BLaER1 treated with 17β-estradiol and CSF1 and Interleukin-3, amounts not matched to agents 10 nM and 100 nM (cell line): ENCODE measurements around the gene ARHGAP15.

Source experiments
- H3K27ac ChIP-seq, 11 experiments: shearing (Covaris generic); formaldehyde crosslinking; 2 replicates each; pipeline ENCODE4 v1.8.1; 2022
- H3K27me3 ChIP-seq, 11 experiments: shearing (Covaris generic); formaldehyde crosslinking; 2 replicates each; pipeline ENCODE4 v1.8.1; 2022
- H3K36me3 ChIP-seq, 11 experiments: shearing (Covaris generic); formaldehyde crosslinking; 2 replicates each; pipeline ENCODE4 v1.8.1; 2022
- H3K4me1 ChIP-seq, 10 experiments: shearing (Covaris generic); formaldehyde crosslinking; 2 replicates each; pipeline ENCODE4 v1.8.1; 2022
- H3K4me2 ChIP-seq, 11 experiments: shearing (Covaris generic); formaldehyde crosslinking; 2 replicates each; pipeline ENCODE4 v1.8.1; 2022
- H3K4me3 ChIP-seq, 10 experiments: shearing (Covaris generic); formaldehyde crosslinking; 2 replicates each; pipeline ENCODE4 v1.8.1; 2022
- H3K9ac ChIP-seq, 11 experiments: shearing (Covaris generic); formaldehyde crosslinking; 2 replicates each; pipeline ENCODE4 v1.8.1; 2022
- H3K9me3 ChIP-seq, 11 experiments: shearing (Covaris generic); formaldehyde crosslinking; replicated peaks in 1 of 11; 2 replicates each; pipeline ENCODE4 v1.8.1; 2022
- H4K20me1 ChIP-seq, 11 experiments: shearing (Covaris generic); formaldehyde crosslinking; 2 replicates each; pipeline ENCODE4 v1.8.1; 2022
- Cebpa-rat ChIP-seq, 11 experiments: shearing (Covaris generic); IDR thresholded peaks; 2 replicates each; pipeline ENCODE4 v1.8.1; 2022

Gene ARHGAP15

GRCh38 chr2:143434445-143434844, 305.2 kb downstream of the ARHGAP15 start:
- Histone ChIP-seq H3K36me3 (peaks cover 14 to 32% (median 18%) of the 10 kb centered on the region in 11 experiments; a peak in 20 of 22 replicates), H3K9ac (no peak overlapping the region), H3K27me3 (no peaks in the 10 kb centered on the region), H3K9me3 (no peaks in the 10 kb centered on the region), H3K27ac (no peak overlapping the region), H4K20me1 (peaks cover 0 to 6% (median 0%) of the 10 kb centered on the region in 11 experiments; a peak in 2 of 22 replicates), H3K4me3 (no peak overlapping the region), H3K4me1 (no peaks in the 10 kb centered on the region), H3K4me2 (no peak overlapping the region)
- no peak for TF ChIP-seq Cebpa-rat (IDR thresholded peaks at IDR 0.05)

- Histone ChIP-seq H3K4me3 (no peak overlapping the region), H3K9me3 (no peaks in the 10 kb centered on the region), H4K20me1 (peaks cover 0 to 6% (median 0%) of the 10 kb centered on the region in 11 experiments; a peak in 1 of 22 replicates), H3K27me3 (no peaks in the 10 kb centered on the region), H3K9ac (no peak overlapping the region), H3K36me3 (peaks cover 14 to 32% (median 18%) of the 10 kb centered on the region in 11 experiments; a peak in 20 of 22 replicates), H3K4me1 (no peaks in the 10 kb centered on the region), H3K4me2 (no peak overlapping the region), H3K27ac (no peak overlapping the region)
- no peak for TF ChIP-seq Cebpa-rat (IDR thresholded peaks at IDR 0.05)
Measured at GRCh38 chr2:143435131-143435530, 305.9 kb downstream of the ARHGAP15 start.

- Histone ChIP-seq H3K4me3 (no peak overlapping the region), H3K9me3 (no peaks in the 10 kb centered on the region), H3K27me3 (no peaks in the 10 kb centered on the region), H3K4me1 (no peaks in the 10 kb centered on the region), H3K36me3 (peaks cover 14 to 36% (median 23%) of the 10 kb centered on the region in 11 experiments; a peak in 20 of 22 replicates), H3K9ac (no peak overlapping the region), H3K4me2 (no peak overlapping the region), H4K20me1 (peaks cover 0 to 6% (median 0%) of the 10 kb centered on the region in 11 experiments; a peak in 1 of 22 replicates), H3K27ac (no peak overlapping the region)
- no peak for TF ChIP-seq Cebpa-rat (IDR thresholded peaks at IDR 0.05)
Measured at GRCh38 chr2:143436951-143437350, 307.7 kb downstream of the ARHGAP15 start.

- Histone ChIP-seq H3K27ac (no peak overlapping the region), H3K4me1 (no peaks in the 10 kb centered on the region), H3K27me3 (no peaks in the 10 kb centered on the region), H3K4me2 (no peak overlapping the region), H3K9me3 (no peaks in the 10 kb centered on the region), H3K9ac (no peak overlapping the region), H3K36me3 (peaks cover 13 to 47% (median 21%) of the 10 kb centered on the region in 11 experiments; a peak in 20 of 22 replicates), H4K20me1 (no peaks in the 10 kb centered on the region), H3K4me3 (no peak overlapping the region)
- TF ChIP-seq Cebpa-rat (IDR thresholded peaks at IDR 0.05): no peak
Measured at GRCh38 chr2:143440411-143441012, 311.3 kb downstream of the ARHGAP15 start.

- Histone ChIP-seq H3K4me1 (no peaks in the 10 kb centered on the region), H3K4me3 (no peak overlapping the region), H3K27me3 (no peaks in the 10 kb centered on the region), H3K27ac (no peak overlapping the region), H3K9ac (no peak overlapping the region), H4K20me1 (no peaks in the 10 kb centered on the region), H3K9me3 (no peaks in the 10 kb centered on the region), H3K36me3 (peaks cover 5 to 33% (median 9%) of the 10 kb centered on the region in 11 experiments; a peak in 20 of 22 replicates), H3K4me2 (no peak overlapping the region)
- TF ChIP-seq Cebpa-rat (IDR thresholded peaks at IDR 0.05): no peak
Measured at GRCh38 chr2:143442193-143442592, 313.0 kb downstream of the ARHGAP15 start.

- no peak for TF ChIP-seq Cebpa-rat (IDR thresholded peaks at IDR 0.05)
- H4K20me1 ChIP-seq: no peaks in the 10 kb centered on the region; a peak in 1 of 22 replicates
- H3K9me3 ChIP-seq: no peaks in the 10 kb centered on the region
- peaks cover 0 to 15% (median 6%) of the 10 kb centered on the region in 10 experiments; a peak in 10 of 20 replicates for H3K4me1 ChIP-seq
- no peak overlapping the region for H3K4me3 ChIP-seq
- H3K27ac ChIP-seq: no peak overlapping the region
- H3K36me3 ChIP-seq: peaks cover 0 to 21% (median 0%) of the 10 kb centered on the region in 11 experiments; a peak in 4 of 22 replicates
- H3K9ac ChIP-seq: no peak overlapping the region
- peak overlapping the region in 5 of 11 experiments; percentile 4 to 59 (median 40); a peak in 8 of 22 replicates for H3K4me2 ChIP-seq
- H3K27me3 ChIP-seq: no peaks in the 10 kb centered on the region
Measured at GRCh38 chr2:143451642-143452281, 322.5 kb downstream of the ARHGAP15 start.

GRCh38 chr2:143452817-143453451, 323.7 kb downstream of the ARHGAP15 start:
- Histone ChIP-seq H3K9ac (no peak overlapping the region), H3K4me3 (no peak overlapping the region), H3K36me3 (peaks cover 0 to 14% (median 0%) of the 10 kb centered on the region in 11 experiments; a peak in 4 of 22 replicates), H4K20me1 (no peaks in the 10 kb centered on the region; a peak in 1 of 22 replicates), H3K9me3 (0 out of 22 replicates have a peak, but pooled peaks cover 0 to 3% (median 0%) of the 10 kb centered on the region in 11 experiments), H3K4me2 (no peak overlapping the region), H3K27ac (no peak overlapping the region), H3K27me3 (no peaks in the 10 kb centered on the region), H3K4me1 (peaks cover 0 to 15% (median 6%) of the 10 kb centered on the region in 10 experiments; a peak in 10 of 20 replicates)
- no peak for TF ChIP-seq Cebpa-rat (IDR thresholded peaks at IDR 0.05)

- Histone ChIP-seq H3K9me3 (0 out of 22 replicates have a peak, but pooled peaks cover 0 to 3% (median 0%) of the 10 kb centered on the region in 11 experiments), H3K4me2 (no peak overlapping the region), H3K36me3 (peaks cover 0 to 9% (median 0%) of the 10 kb centered on the region in 11 experiments; a peak in 4 of 22 replicates), H3K4me3 (no peak overlapping the region), H4K20me1 (no peaks in the 10 kb centered on the region; a peak in 1 of 22 replicates), H3K27ac (no peak overlapping the region), H3K27me3 (no peaks in the 10 kb centered on the region), H3K9ac (no peak overlapping the region), H3K4me1 (peaks cover 0 to 15% (median 6%) of the 10 kb centered on the region in 10 experiments; a peak in 10 of 20 replicates)
- no peak for TF ChIP-seq Cebpa-rat (IDR thresholded peaks at IDR 0.05)
Measured at GRCh38 chr2:143453981-143454511, 324.8 kb downstream of the ARHGAP15 start.
